Sigmoid colon (tissue), 7 donors: Measurements from ENCODE around the gene ADCY3. TPM values are rescaled to one million over a fixed set of nuclear protein-coding genes. Genes with fewer than 3 reads are reported as not detected.

Experiments used
- DNase-seq: peaks from one replicate; pipeline ENCODE4 v3.0.0-alpha.2; 2019
- H3K27ac ChIP-seq, 4 donors: fragments of 200-600 bp; sonication (generic); one replicate each; pipeline ENCODE4 v1.5.1; 2016 to 2019; ENCODE audit warnings: mild to moderate bottlenecking in 1 of 4
- H3K27me3 ChIP-seq, 3 donors: fragments of 200-600 bp; sonication (generic); one replicate each; pipeline ENCODE4 v1.5.1; 2019; ENCODE audit warnings: mild to moderate bottlenecking in 1 of 3
- H3K36me3 ChIP-seq, 4 donors: fragments of 200-600 bp; sonication (generic); one replicate each; pipeline ENCODE4 v1.5.1; 2016 to 2019
- H3K4me1 ChIP-seq, 4 donors: fragments of 200-600 bp; sonication (generic); one replicate each; pipeline ENCODE4 v1.5.1; 2017 to 2019
- H3K4me3 ChIP-seq, 4 donors: fragments of 200-600 bp; sonication (generic); one replicate each; pipeline ENCODE4 v1.5.1; 2017 to 2019; ENCODE audit warnings: mild to moderate bottlenecking in 2 of 4, moderate library complexity in 1 of 4
- H3K9me3 ChIP-seq, 4 donors: fragments of 200-600 bp in 3 of 4; sonication (generic) in 3 of 4; one replicate each; pipeline versions ENCODE4 v1.5.1 to v1.6.1; 2013 to 2019
- CTCF ChIP-seq, 4 experiments: fragments of 450-650 bp in 3 of 4; fragments of 200-600 bp in 1 of 4; IDR thresholded peaks; one replicate each; pipeline ENCODE4 v1.5.1; 2016 to 2019; ENCODE audit warnings: antibody characterized with exemption in 4 of 4, mild to moderate bottlenecking in 3 of 4, moderate library complexity in 2 of 4
- EP300 ChIP-seq, 4 donors: sonication (generic); formaldehyde crosslinking; IDR thresholded peaks; one replicate each; pipeline ENCODE4 v1.6.1; 2017; ENCODE audit warnings: antibody characterized with exemption in 4 of 4
- POLR2A ChIP-seq, 2 donors: fragments of 450-650 bp; IDR thresholded peaks; one replicate each; pipeline ENCODE4 v1.6.1; 2016; ENCODE audit warnings: antibody characterized with exemption in 2 of 2, mild to moderate bottlenecking in 2 of 2, moderate library complexity in 2 of 2
- POLR2AphosphoS5 ChIP-seq, 4 donors: sonication (generic); formaldehyde crosslinking; IDR thresholded peaks; one replicate each; pipeline ENCODE4 v1.6.1; 2017; ENCODE audit warnings: antibody characterized with exemption in 4 of 4
- WGBS, 2 donors: extraction: QIAGEN DNeasy Blood & Tissue Kit; methylation state at CpG; one replicate each; pipeline ENCODE4 v1.1.7; 2013; 5-methylcytosine and 5-hydroxymethylcytosine counted together
- intact Hi-C: fragments of 100-400 bp; cut with DNase I; formaldehyde crosslinking; loops from one replicate; pipeline ENCODE4 v1.15.1; 2023
- polyA plus RNA-seq, 3 donors: library from polyadenylated mRNA; stranded (reverse); fragments of 200-250 nt; gene quantifications; one replicate each; pipeline ENCODE4 v1.2.3, GENCODE V29; 2013
- total RNA-seq, 4 donors: library from RNA; depleted of rRNA; stranded (reverse); fragments of >200 nt; gene quantifications; one replicate each; pipeline ENCODE4 v1.1.0, GENCODE V29; 2016
- donor health status: healthy with polysubstance abuse.
- donor health status: Bipolar disorder and iron deficiency.
- donor health status: healthy.

ADCY3 gene
- total and polyA plus RNA-seq, 7 donors: 3.5 to 43.8 (median 17.5) TPM

- no peaks in the 10 kb centered on the region for H3K36me3 ChIP-seq
- WGBS, 2 donors: 96% methylated on average over 2 of the region's 2 CpGs
- no peaks in the 10 kb centered on the region for H3K4me1 ChIP-seq
- no peak for DNase-seq
- intact Hi-C loops: no loop called here
- no peak overlapping the region for H3K27ac ChIP-seq
- H3K9me3 ChIP-seq: peaks cover 0 to 4% (median 3%) of the 10 kb centered on the region in 4 donors
- no peak for TF ChIP-seq CTCF (IDR thresholded peaks at IDR 0.05)
- no peak for TF ChIP-seq EP300 (IDR thresholded peaks at IDR 0.05)
- TF ChIP-seq POLR2AphosphoS5 (IDR thresholded peaks at IDR 0.05): no peak
- no peak overlapping the region for H3K4me3 ChIP-seq
- H3K27me3 ChIP-seq: no peaks in the 10 kb centered on the region
Measured at GRCh38 chr2:24891201-24891600, 28.8 kb downstream of the ADCY3 start.

GRCh38 chr2:24889221-24889620, 30.8 kb downstream of the ADCY3 start:
- no peak for DNase-seq
- 96% methylated on average over 5 of the region's 5 CpGs for WGBS, 2 donors
- Histone ChIP-seq H3K27me3 (no peaks in the 10 kb centered on the region), H3K27ac (no peak overlapping the region), H3K9me3 (no peaks in the 10 kb centered on the region), H3K36me3 (no peaks in the 10 kb centered on the region), H3K4me3 (no peak overlapping the region), H3K4me1 (no peaks in the 10 kb centered on the region)
- intact Hi-C loops: no loop called here
- no peak for TF ChIP-seq POLR2A (IDR thresholded peaks at IDR 0.05)

- H3K36me3 ChIP-seq: no peaks in the 10 kb centered on the region
- WGBS, 2 donors: 96% methylated on average over 6 of the region's 6 CpGs
- no peaks in the 10 kb centered on the region for H3K9me3 ChIP-seq
- no peak overlapping the region for H3K4me3 ChIP-seq
- no peaks in the 10 kb centered on the region for H3K4me1 ChIP-seq
- intact Hi-C loops: no loop called here
- H3K27ac ChIP-seq: no peak overlapping the region
- no peak for TF ChIP-seq POLR2A (IDR thresholded peaks at IDR 0.05)
- no peak for TF ChIP-seq POLR2AphosphoS5 (IDR thresholded peaks at IDR 0.05)
- no peak for TF ChIP-seq EP300 (IDR thresholded peaks at IDR 0.05)
- no peak for TF ChIP-seq CTCF (IDR thresholded peaks at IDR 0.05)
- no peak for DNase-seq
- H3K27me3 ChIP-seq: no peaks in the 10 kb centered on the region
Measured at GRCh38 chr2:24888177-24888576, 31.9 kb downstream of the ADCY3 start.

GRCh38 chr2:24887307-24887874, 32.6 kb downstream of the ADCY3 start:
- H3K9me3 ChIP-seq: no peaks in the 10 kb centered on the region
- no peak overlapping the region for H3K4me3 ChIP-seq
- intact Hi-C loops: no loop called here
- 90 to 96% methylated on average over 20 of the region's 20 CpGs for WGBS, 2 donors
- no peaks in the 10 kb centered on the region for H3K27me3 ChIP-seq
- DNase-seq: no peak
- TF ChIP-seq CTCF (IDR thresholded peaks at IDR 0.05) (no peak), EP300 (IDR thresholded peaks at IDR 0.05) (no peak), POLR2AphosphoS5 (IDR thresholded peaks at IDR 0.05) (no peak), POLR2A (IDR thresholded peaks at IDR 0.05) (no peak)
- H3K4me1 ChIP-seq: no peaks in the 10 kb centered on the region
- H3K36me3 ChIP-seq: no peaks in the 10 kb centered on the region
- peak overlapping the region in 2 of 4 donors; percentile 20 to 48 for H3K27ac ChIP-seq

- H3K9me3 ChIP-seq: no peaks in the 10 kb centered on the region
- intact Hi-C loops: no loop called here
- H3K36me3 ChIP-seq: no peaks in the 10 kb centered on the region
- H3K27me3 ChIP-seq: no peaks in the 10 kb centered on the region
- H3K4me1 ChIP-seq: no peaks in the 10 kb centered on the region
- H3K27ac ChIP-seq: peak overlapping the region in 2 of 4 donors; percentile 20 to 48
- DNase-seq: no peak
- TF ChIP-seq POLR2AphosphoS5 (IDR thresholded peaks at IDR 0.05) (no peak), POLR2A (IDR thresholded peaks at IDR 0.05) (no peak), EP300 (IDR thresholded peaks at IDR 0.05) (no peak), CTCF (IDR thresholded peaks at IDR 0.05) (no peak)
- no peak overlapping the region for H3K4me3 ChIP-seq
- WGBS, 2 donors: 43 to 85% methylated on average over 16 of the region's 16 CpGs
Measured at GRCh38 chr2:24886691-24887304, 33.2 kb downstream of the ADCY3 start.
